ENCODE results near the gene C16orf96.

The C16orf96 gene

GRCh38 chr16:4556112-4556511, at the start of gene C16orf96:
C16orf96 (plus strand) TSS chr16:4556340; CDS start chr16:4556490, 150 bp downstream.
- peak; percentile 33 for DNase-seq (ENCODE audit: low read depth)

DNA sequence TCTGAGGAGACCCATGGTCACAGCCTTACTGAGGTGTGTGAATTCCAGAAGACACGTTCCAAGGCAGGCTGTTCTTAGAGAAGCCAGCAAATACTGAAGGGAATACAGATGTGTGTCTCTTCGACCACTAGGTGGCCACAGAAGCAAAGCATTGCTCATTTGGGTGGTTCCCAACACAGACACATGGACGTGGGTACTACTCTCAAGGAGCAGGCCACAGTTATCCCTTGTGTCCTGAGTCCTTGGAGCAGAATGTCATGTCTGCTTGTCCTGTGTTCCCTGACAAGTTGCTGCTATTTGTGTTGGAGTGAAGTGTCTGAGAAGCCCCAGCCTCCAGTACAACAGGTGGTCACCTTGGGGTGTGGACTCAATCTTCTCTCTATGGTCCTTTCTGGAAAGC, 49.7 kb upstream of the C16orf96 start:
- peak; percentile 72 for DNase-seq (ENCODE audit: low read depth)

DNA sequence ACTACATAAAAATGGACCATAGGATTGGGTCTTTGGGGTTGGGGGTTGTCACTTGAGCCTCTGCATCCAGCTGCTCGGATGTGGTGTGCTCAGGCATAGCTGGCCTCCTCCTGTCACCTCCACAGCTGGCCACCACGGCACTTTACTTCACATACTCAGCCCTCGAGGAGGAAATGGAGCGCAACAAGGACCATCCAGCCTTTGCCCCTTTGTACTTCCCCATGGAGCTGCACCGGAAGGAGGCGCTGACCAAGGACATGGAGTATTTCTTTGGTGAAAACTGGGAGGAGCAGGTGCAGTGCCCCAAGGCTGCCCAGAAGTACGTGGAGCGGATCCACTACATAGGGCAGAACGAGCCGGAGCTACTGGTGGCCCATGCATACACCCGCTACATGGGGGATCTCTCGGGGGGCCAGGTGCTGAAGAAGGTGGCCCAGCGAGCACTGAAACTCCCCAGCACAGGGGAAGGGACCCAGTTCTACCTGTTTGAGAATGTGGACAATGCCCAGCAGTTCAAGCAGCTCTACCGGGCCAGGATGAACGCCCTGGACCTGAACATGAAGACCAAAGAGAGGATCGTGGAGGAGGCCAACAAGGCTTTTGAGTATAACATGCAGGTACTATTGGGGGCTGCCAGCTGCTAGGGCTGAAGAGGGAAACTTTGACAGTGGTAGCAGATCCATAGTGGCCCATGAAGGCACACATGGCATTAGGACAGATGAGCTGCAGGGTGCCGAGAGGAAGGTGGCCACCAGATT, 48.4 kb upstream of the C16orf96 start:
- no peak for DNase-seq (ENCODE audit: low read depth)

DNA sequence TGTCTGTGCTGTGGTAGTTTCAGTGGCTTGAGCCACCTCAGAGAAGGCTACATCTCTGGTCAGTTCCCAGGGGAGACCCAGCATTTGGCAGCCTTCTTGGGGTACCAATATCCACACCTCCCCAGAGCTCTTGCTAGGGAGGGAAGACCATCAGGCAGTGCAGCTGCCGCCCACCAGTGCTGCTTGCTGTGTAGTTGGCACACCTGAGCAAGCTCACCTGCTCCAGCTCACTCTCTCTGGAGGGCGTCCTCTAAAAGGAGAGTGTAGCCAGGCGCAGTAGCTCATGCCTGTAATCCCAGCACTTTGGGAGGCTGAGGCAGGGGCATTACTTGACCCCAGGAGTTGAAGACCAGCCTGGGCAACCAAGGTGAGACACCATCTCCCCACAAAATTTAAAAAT, 47.3 kb upstream of the C16orf96 start:
- no peak for DNase-seq (ENCODE audit: low read depth)

DNA sequence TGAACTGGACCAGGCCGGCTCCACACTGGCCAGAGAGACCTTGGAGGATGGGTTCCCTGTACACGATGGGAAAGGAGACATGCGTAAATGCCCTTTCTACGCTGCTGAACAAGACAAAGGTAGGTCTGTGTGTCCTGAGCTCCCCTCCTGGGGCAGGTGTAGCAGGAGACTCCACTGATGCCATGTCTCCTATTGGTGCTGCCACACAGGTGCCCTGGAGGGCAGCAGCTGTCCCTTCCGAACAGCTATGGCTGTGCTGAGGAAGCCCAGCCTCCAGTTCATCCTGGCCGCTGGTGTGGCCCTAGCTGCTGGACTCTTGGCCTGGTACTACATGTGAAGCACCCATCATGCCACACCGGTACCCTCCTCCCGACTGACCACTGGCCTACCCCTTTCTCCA, 46.7 kb upstream of the C16orf96 start:
- no peak for DNase-seq (ENCODE audit: low read depth)

- DNase-seq (ENCODE audit: low read depth): no peak
These were observed 46.0 kb upstream of the C16orf96 start for GRCh38 chr16:4510131-4510530.

- DNase-seq (ENCODE audit: low read depth): no peak
These were observed 45.3 kb upstream of the C16orf96 start for GRCh38 chr16:4510747-4511426.

GRCh38 chr16:4511441-4512082, 44.6 kb upstream of the C16orf96 start:
- peak; percentile 45 for DNase-seq (ENCODE audit: low read depth)

- DNase-seq (ENCODE audit: low read depth): no peak
These were observed 43.7 kb upstream of the C16orf96 start for GRCh38 chr16:4512473-4512872.

GRCh38 chr16:4513086-4513860, 42.9 kb upstream of the C16orf96 start:
- DNase-seq (ENCODE audit: low read depth): no peak

DNA sequence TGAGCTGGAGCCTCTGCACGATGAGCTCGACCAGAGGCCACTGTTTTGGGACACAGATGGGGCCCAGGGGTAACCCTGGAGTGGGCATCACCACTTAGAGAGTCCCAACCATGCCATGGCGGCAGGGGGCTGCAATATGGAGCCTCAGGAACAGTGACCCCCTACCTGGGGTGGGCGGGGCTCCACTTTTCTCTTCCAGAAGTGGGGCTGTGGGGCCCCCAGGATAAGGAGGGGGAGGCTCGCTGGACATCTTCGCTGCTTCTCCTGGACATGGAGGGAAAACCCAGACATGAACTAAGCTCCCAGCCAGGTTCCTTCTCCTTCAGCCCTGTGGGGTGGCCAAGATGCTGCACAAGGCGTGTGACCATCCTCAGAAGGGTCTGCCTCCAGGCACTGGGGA, 42.3 kb upstream of the C16orf96 start:
- DNase-seq (ENCODE audit: low read depth): no peak

- no peak for DNase-seq (ENCODE audit: low read depth)
These were observed 41.5 kb upstream of the C16orf96 start for GRCh38 chr16:4514606-4515005.

- DNase-seq (ENCODE audit: low read depth): no peak
These were observed 40.4 kb upstream of the C16orf96 start for GRCh38 chr16:4515611-4516233.

DNA sequence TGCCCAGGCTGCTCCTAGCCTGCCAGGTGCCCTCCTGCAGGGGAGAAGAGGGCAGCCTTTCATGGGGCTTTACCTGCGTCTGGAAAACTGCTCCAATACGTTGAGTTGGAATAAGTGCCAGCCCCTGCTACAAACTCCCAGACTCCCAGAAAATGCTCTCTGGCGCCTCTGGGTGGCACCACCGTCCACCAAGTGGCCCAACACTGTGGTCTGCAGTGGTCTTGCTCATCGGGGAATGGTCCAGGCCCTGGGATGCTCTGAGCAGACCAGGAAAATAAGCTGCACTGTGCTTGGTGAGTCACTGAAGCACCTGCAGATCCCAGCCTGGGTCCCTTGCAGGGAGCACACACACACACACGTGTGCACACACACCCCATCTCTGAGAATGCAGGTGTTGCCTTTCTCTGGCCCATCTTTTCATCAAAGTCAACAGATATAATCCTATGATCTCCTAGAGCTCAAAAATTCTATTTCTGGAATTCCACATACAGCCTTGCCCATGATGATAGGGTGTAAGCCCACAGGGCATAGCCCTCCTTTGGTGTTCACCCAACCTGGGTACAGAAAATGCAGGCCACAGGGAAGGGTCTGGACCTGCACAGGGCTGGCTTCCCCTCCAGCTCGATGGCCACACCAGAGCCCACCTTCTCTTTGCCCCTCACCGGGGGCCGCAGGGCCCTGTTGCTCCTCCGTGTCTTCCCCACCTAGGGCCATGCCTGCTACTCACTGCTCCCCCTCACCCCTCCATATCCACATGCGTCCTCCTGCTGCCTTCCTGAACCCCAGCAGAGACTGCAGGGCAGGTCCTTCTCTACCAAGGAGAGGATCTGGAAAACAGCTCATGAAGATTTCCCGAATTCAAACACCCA, 38.1 kb upstream of the C16orf96 start:
- DNase-seq (ENCODE audit: low read depth): peak; percentile 54

GRCh38 chr16:4519274-4520058, 36.7 kb upstream of the C16orf96 start:
- peak; percentile 72 for DNase-seq (ENCODE audit: low read depth)

- peak; percentile 43 for DNase-seq (ENCODE audit: low read depth)
These were observed 35.2 kb upstream of the C16orf96 start for GRCh38 chr16:4520913-4521312.

- peak; percentile 46 for DNase-seq (ENCODE audit: low read depth)
These were observed 34.0 kb upstream of the C16orf96 start for GRCh38 chr16:4522051-4522581.

DNA sequence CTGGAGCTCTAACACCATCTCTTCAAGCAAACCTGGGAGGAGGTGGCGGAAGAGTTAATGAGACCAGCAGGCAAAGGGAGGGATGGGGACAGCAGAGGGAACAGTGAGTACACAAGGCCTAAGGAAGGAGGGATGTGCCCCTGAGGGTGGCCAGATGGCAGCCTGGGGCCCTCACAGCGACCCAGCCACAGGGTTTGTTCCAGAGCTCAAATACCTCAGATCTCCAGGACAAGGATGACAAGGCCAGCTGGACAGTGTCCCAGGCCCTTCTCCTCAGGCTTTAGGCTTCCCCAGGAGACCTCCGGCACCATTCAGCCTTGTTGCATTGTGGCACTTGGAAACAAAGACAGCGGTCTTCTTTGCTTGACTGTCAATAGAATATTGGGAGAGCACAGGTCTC, 32.5 kb upstream of the C16orf96 start:
- DNase-seq (ENCODE audit: low read depth): no peak

- DNase-seq (ENCODE audit: low read depth): no peak
These were observed 31.6 kb upstream of the C16orf96 start for GRCh38 chr16:4524571-4524970.

DNA sequence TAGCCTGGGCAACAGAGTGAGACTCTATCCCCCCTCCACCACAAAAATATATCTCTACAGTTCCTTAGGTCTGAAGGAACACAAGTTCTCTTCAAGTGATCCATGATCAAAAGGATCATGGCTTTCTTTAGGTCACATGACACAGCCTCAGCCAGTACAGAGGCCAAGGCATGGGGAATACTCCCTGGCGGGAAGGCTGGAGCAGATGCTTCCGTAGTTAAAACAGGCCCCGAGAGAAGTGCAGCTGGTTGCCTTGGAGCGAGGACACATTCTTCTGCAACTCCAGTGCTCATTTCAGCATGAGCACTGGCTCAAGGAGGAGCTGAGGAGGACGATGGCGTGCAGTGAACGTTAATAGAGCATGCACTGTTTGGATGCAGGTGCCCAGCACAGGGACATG, 31.1 kb upstream of the C16orf96 start:
- DNase-seq (ENCODE audit: low read depth): no peak

Measured in amniotic epithelial cell (primary cell).